ENCODE results near the gene SLC36A2. TPM values are rescaled to one million over a fixed set of nuclear protein-coding genes. Genes with fewer than 3 reads are reported as not detected.
"Not testable (repeated sequence)": the region's sequence is repeated elsewhere in the genome, so short reads cannot be mapped to it uniquely, and the experiment has no call there.

SLC36A2 gene
- total RNA-seq, 1 experiment from 2014 or later: not detected

DNA sequence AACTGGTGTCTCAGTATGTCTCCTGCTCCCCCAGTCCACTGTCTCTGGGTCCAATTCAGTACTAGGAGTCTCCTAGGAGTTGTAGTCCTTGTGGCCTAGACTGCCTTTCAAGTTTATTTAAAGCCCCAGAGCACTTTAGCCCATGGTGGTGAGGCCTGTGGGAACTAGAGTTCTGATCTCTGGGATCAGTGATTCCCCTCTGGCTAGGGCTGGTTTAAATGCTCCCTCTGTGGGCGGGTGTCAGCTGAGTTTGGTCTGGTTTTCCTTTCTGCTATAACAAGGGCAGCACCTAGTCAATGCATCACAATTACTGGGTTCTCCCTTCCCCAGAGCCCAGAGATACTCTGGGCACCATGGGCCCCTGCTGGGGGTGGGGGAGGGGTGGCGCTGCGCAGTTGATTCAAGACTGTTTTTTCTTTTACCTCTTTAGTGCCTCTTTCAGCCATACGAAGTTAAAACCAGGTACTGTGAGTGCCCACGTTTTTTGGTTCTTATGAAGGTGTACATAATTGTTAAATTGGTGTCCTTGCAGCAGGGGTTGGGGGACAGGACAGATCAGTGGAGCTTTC, 34.5 kb downstream of the SLC36A2 start:
- Histone ChIP-seq H3K27me3 (ENCODE audit: control insufficient read depth, insufficient read depth, low read length) (no peaks in the 10 kb centered on the region), H3K4me3 (ENCODE audit: insufficient read depth, low read depth, low read length) (no peak overlapping the region), H3K36me3 (replicated peaks; ENCODE audit: control insufficient read depth, insufficient read depth, low read length) (no peaks in the 10 kb centered on the region)
- DNase-seq: no peak

- H3K4me3 ChIP-seq (ENCODE audit: insufficient read depth, low read depth, low read length): no peak overlapping the region
These were observed 36.4 kb downstream of the SLC36A2 start for GRCh38 chr5:151310932-151311331.

GRCh38 chr5:151309821-151310220, 37.5 kb downstream of the SLC36A2 start:
- not testable (repeated sequence) for DNase-seq; H3K36me3 ChIP-seq (replicated peaks; ENCODE audit: control insufficient read depth, insufficient read depth, low read length)

More at GRCh38 chr5:151310932-151311331, 36.4 kb downstream of the SLC36A2 start:
- Histone ChIP-seq H3K36me3 (replicated peaks; ENCODE audit: control insufficient read depth, insufficient read depth, low read length) (no peaks in the 10 kb centered on the region), H3K27me3 (ENCODE audit: control insufficient read depth, insufficient read depth, low read length) (no peaks in the 10 kb centered on the region)
- DNase-seq: no peak

GRCh38 chr5:151309266-151309665, 38.1 kb downstream of the SLC36A2 start:
- H3K36me3 ChIP-seq (replicated peaks; ENCODE audit: control insufficient read depth, insufficient read depth, low read length); H3K4me3 ChIP-seq (ENCODE audit: insufficient read depth, low read depth, low read length); DNase-seq; H3K27me3 ChIP-seq (ENCODE audit: control insufficient read depth, insufficient read depth, low read length): not testable (repeated sequence)

More at GRCh38 chr5:151309821-151310220, 37.5 kb downstream of the SLC36A2 start:
- H3K27me3 ChIP-seq (ENCODE audit: control insufficient read depth, insufficient read depth, low read length); H3K4me3 ChIP-seq (ENCODE audit: insufficient read depth, low read depth, low read length): not testable (repeated sequence)

- Histone ChIP-seq H3K4me3 (ENCODE audit: insufficient read depth, low read depth, low read length) (no peak within 1 kb of the TSS), H3K27me3 (ENCODE audit: control insufficient read depth, insufficient read depth, low read length) (no peaks in the 10 kb centered on the region), H3K36me3 (replicated peaks; ENCODE audit: control insufficient read depth, insufficient read depth, low read length) (no peaks in the 10 kb centered on the region)
- no peak for DNase-seq
These were observed 43.7 kb downstream of the SLC36A2 start, which contains the start of gene SLC36A3 for GRCh38 chr5:151303666-151304065. Gene SLC36A3, minus strand, starts transcription at chr5:151303766. Its CDS starts 412 bp downstream, at chr5:151303354.

DNA sequence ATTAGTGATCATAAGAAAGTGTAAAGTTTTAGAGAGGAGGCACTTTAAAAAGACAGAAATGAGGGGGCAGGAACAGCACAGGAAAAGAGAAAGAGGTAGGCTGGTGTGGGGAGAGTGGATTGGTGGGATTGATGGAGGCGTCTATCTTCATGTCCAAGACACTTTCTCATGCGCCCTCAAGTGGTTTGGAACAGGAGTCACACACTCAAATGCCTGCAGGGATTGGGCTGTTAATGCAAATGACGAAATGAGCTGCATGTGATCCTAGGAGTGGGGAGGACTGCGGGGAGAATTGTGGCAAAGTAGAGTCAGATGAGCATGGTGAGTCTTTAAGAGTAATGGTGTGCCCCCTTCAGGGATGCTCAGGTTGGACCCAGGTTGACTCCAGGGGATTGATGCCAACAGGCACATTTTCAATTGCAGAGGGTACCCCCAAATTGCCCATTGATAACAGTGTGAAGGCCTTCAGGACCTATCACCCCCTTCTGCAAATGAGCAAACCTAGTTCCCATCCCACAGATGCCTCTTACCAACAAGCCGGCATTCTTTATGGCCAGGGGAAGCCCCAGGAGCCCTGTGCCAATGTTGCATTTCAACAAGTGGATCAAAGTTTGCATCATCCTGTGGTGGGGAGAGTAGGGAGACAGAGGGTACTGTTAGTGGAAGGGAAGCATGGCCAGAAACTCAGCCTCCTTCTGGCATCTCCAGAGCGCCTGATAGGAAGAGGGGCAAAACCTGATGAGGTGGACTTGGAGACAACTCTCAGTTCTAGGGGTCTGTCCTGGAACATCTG, 49.1 kb downstream of the SLC36A2 start:
- DNase-seq: peak; percentile 52
- Histone ChIP-seq H3K4me3 (ENCODE audit: insufficient read depth, low read depth, low read length) (no peak overlapping the region), H3K27me3 (ENCODE audit: control insufficient read depth, insufficient read depth, low read length) (no peaks in the 10 kb centered on the region; the same call in 1 of the 2 replicates), H3K36me3 (replicated peaks; ENCODE audit: control insufficient read depth, insufficient read depth, low read length) (no peaks in the 10 kb centered on the region)

GRCh38 chr5:151296974-151297373, 50.4 kb downstream of the SLC36A2 start:
- H3K27me3 ChIP-seq (ENCODE audit: control insufficient read depth, insufficient read depth, low read length): no peaks in the 10 kb centered on the region; the same call in 1 of the 2 replicates
- H3K36me3 ChIP-seq (replicated peaks; ENCODE audit: control insufficient read depth, insufficient read depth, low read length): no peaks in the 10 kb centered on the region
- no peak for DNase-seq
- H3K4me3 ChIP-seq (ENCODE audit: insufficient read depth, low read depth, low read length): no peak overlapping the region

DNA sequence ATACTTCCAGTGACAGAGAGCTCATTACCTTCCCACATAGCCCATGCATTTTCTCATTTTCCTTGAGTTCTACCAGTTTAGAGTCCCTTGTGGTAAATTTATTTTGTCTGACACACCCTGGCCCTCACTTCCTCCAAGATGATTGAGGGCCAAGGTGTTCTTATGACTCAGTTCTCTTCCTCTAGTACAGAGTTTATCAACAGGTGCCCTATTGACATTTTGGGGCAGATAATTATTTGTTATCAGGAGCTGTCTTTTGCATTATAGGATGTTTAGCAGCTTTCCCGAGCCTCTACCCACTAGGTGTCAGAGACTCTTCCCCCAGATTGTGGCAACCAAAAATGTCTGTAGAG, 50.9 kb downstream of the SLC36A2 start:
- DNase-seq: no peak
- no peak overlapping the region for H3K4me3 ChIP-seq (ENCODE audit: insufficient read depth, low read depth, low read length)
- no peaks in the 10 kb centered on the region for H3K36me3 ChIP-seq (replicated peaks; ENCODE audit: control insufficient read depth, insufficient read depth, low read length)
- H3K27me3 ChIP-seq (ENCODE audit: control insufficient read depth, insufficient read depth, low read length): no peaks in the 10 kb centered on the region; the same call in 1 of the 2 replicates

DNA sequence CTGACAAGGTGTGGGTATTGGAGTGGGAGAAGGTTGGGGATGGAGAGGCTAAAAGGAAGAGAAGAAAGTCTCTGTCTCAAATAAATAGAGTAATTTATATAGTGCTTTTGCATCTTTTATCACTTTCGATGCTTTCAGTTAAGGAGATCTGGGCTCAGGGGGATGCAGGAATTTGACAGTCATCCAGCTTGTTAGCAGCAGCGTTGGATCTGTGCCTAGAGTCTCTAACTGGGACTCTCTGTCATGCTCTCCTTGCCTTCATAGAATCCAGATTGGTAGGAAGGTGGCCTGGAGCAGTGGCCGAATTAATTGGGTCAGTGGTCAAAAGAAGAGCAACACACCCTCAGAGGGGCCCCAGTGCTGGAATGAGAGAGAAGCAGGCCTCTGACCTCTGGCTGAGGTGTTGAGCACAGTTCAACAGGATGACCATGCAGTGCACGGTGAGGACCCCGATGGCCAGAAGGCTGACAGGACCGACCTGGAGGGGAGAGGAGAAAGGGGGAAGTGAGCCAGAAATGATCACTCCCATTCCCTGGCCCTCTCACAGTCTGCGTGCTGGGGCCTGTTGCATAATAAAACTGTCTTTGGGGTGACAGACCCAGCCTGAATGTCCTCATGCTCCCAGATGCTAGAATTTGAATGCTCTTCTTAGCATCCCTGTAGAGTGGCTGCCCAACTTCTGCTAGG, 51.4 kb downstream of the SLC36A2 start:
- no peaks in the 10 kb centered on the region; the same call in 1 of the 2 replicates for H3K27me3 ChIP-seq (ENCODE audit: control insufficient read depth, insufficient read depth, low read length)
- DNase-seq: no peak
- no peak overlapping the region for H3K4me3 ChIP-seq (ENCODE audit: insufficient read depth, low read depth, low read length)
- H3K36me3 ChIP-seq (replicated peaks; ENCODE audit: control insufficient read depth, insufficient read depth, low read length): no peaks in the 10 kb centered on the region

GRCh38 chr5:151295138-151295537, 52.2 kb downstream of the SLC36A2 start:
- H3K27me3 ChIP-seq (ENCODE audit: control insufficient read depth, insufficient read depth, low read length): no peaks in the 10 kb centered on the region; the same call in 1 of the 2 replicates
- no peak overlapping the region for H3K4me3 ChIP-seq (ENCODE audit: insufficient read depth, low read depth, low read length)
- no peaks in the 10 kb centered on the region for H3K36me3 ChIP-seq (replicated peaks; ENCODE audit: control insufficient read depth, insufficient read depth, low read length)
- DNase-seq: no peak

GRCh38 chr5:151293624-151294023, 53.7 kb downstream of the SLC36A2 start:
- DNase-seq: peak; percentile 49

GRCh38 chr5:151288180-151288579, 59.2 kb downstream of the SLC36A2 start:
- DNase-seq: peak; percentile 50
- H3K36me3 ChIP-seq (replicated peaks; ENCODE audit: control insufficient read depth, insufficient read depth, low read length): no peaks in the 10 kb centered on the region
- H3K27me3 ChIP-seq (ENCODE audit: control insufficient read depth, insufficient read depth, low read length): no peaks in the 10 kb centered on the region
- no peak overlapping the region for H3K4me3 ChIP-seq (ENCODE audit: insufficient read depth, low read depth, low read length)

More at GRCh38 chr5:151293624-151294023, 53.7 kb downstream of the SLC36A2 start:
- H3K27me3 ChIP-seq (ENCODE audit: control insufficient read depth, insufficient read depth, low read length): no peaks in the 10 kb centered on the region; the same call in 1 of the 2 replicates
- H3K36me3 ChIP-seq (replicated peaks; ENCODE audit: control insufficient read depth, insufficient read depth, low read length): no peaks in the 10 kb centered on the region
- H3K4me3 ChIP-seq (ENCODE audit: insufficient read depth, low read depth, low read length): no peak overlapping the region

- no peak overlapping the region for H3K4me3 ChIP-seq (ENCODE audit: insufficient read depth, low read depth, low read length)
- no peak for DNase-seq
- no peaks in the 10 kb centered on the region for H3K36me3 ChIP-seq (replicated peaks; ENCODE audit: control insufficient read depth, insufficient read depth, low read length)
- no peaks in the 10 kb centered on the region for H3K27me3 ChIP-seq (ENCODE audit: control insufficient read depth, insufficient read depth, low read length)
These were observed 61.1 kb downstream of the SLC36A2 start for GRCh38 chr5:151286246-151286645.

- Histone ChIP-seq H3K27me3 (ENCODE audit: control insufficient read depth, insufficient read depth, low read length) (no peaks in the 10 kb centered on the region), H3K36me3 (replicated peaks; ENCODE audit: control insufficient read depth, insufficient read depth, low read length) (no peaks in the 10 kb centered on the region), H3K4me3 (ENCODE audit: insufficient read depth, low read depth, low read length) (no peak overlapping the region)
- no peak for DNase-seq
These were observed 61.7 kb downstream of the SLC36A2 start for GRCh38 chr5:151285683-151286082.

Measured in H7 (cell line).